ENCODE measurements around the gene GYPE.
"Not testable (repeated sequence)": the region's sequence is repeated elsewhere in the genome, so short reads cannot be mapped to it uniquely, and the experiment has no call there.

GYPE gene

GRCh38 chr4:143869925-143870324 lies 35.4 kb downstream of the GYPE start:
- DNase-seq, result not testable (repeated sequence)

- not testable (repeated sequence) for DNase-seq
Observed at GRCh38 chr4:143862716-143863115, 42.6 kb downstream of the GYPE start.

GRCh38 chr4:143858456-143858855 lies 46.9 kb downstream of the GYPE start:
- no peak for DNase-seq

GRCh38 chr4:143857391-143858336 lies 47.7 kb downstream of the GYPE start:
- not testable (repeated sequence) for DNase-seq

- not testable (repeated sequence) for DNase-seq
Observed at GRCh38 chr4:143856017-143856557, 49.3 kb downstream of the GYPE start.

- not testable (repeated sequence) for DNase-seq
Observed at GRCh38 chr4:143854645-143855044, 50.7 kb downstream of the GYPE start.

- DNase-seq, result not testable (repeated sequence)
Observed at GRCh38 chr4:143849296-143849695, 56.1 kb downstream of the GYPE start.

- DNase-seq, result not testable (repeated sequence)
Observed at GRCh38 chr4:143843506-143843832, 61.9 kb downstream of the GYPE start.

GRCh38 chr4:143842624-143843505 lies 62.5 kb downstream of the GYPE start:
- DNase-seq, result not testable (repeated sequence)

GRCh38 chr4:143839413-143839812 lies 65.9 kb downstream of the GYPE start:
- DNase-seq, result not testable (repeated sequence)

GRCh38 chr4:143834196-143834595 lies 71.2 kb downstream of the GYPE start:
- not testable (repeated sequence) for DNase-seq

GRCh38 chr4:143833676-143834075 lies 71.7 kb downstream of the GYPE start:
- not testable (repeated sequence) for DNase-seq

GRCh38 chr4:143830576-143830975 lies 74.8 kb downstream of the GYPE start:
- not testable (repeated sequence) for DNase-seq

- not testable (repeated sequence) for DNase-seq
Observed at GRCh38 chr4:143829239-143829620, 76.1 kb downstream of the GYPE start.

All from NCI-H510A (cell line).